ENCODE measurements around the gene RAB43.
"Not testable (repeated sequence)": the region's sequence is repeated elsewhere in the genome, so short reads cannot be mapped to it uniquely, and the experiment has no call there.

The RAB43 gene

DNA sequence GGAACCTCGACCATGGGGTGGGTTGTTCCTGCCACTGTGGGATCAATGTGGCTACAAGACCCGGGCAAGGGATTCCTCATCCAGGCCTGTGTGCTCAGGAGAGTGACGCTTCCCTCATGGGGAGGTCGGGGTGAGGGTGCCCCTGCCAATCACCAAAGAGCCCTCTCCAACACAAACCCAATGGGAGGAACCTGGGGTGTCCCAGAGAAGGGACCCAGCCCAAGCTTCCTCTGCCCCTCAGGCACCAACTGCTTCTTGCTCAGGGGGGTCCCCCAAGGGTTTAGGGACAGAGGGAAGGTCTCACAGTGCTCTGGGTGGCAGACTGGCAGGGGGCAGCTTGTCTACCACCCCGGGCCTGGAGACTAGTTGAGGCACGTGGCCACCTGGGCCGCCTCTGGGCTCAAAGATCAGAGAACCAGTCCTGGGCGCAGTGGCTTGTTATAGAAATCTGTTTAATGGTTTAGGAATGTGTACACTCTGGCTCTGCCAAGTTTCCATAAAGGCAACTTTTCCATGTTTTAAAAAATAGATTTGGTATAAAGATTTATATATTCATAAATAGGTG is 34.4 kb downstream of the RAB43 start:
- DNase-seq, result no peak

DNA sequence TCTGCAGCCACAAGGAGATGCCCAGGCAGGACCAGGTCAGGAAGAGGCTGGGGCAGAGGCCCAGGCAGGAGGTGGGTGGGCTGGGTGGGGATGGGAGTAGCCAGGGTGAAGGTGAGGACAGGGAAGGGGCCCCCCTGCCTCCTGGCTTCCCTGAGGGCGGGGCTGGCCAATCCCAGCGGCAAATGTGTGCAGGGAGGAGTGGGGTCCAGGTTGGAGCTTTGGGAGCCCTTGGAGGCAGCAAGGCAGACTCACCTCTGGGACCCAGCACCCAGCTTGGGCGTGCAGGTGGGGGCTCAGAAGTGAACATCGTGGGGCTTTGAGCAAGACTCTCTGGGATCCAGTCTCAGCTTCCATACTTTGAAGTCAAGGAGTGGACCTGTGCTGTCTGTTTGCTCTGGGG is 35.8 kb downstream of the RAB43 start:
- DNase-seq, result no peak

DNA sequence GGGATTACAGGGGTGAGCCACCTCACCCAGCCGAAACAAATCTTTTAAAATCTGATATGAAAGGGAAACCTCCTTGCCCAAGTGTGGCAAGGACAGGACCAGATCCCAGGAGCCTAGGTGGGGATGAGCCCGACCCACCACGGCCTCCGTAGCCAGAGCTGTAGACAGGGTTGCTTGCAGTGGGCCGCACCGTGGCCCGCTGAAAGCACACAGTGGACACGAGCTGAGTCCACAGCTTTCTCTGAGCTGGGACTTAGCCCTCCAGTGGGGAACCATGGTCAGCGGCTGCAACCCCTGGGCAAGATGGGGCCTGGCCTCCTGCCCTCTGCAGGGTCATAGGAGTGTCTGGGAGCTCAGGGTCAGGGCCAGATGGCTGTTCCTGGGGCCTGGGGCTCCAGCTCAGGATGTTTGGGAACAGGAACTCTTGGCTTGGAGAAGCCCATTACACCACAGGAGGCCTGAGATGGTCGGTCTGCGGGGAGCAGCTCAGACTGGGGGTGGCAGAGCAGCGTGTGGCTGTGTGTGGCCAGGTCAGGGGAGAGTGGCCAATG is 36.4 kb downstream of the RAB43 start:
- DNase-seq, result no peak

DNA sequence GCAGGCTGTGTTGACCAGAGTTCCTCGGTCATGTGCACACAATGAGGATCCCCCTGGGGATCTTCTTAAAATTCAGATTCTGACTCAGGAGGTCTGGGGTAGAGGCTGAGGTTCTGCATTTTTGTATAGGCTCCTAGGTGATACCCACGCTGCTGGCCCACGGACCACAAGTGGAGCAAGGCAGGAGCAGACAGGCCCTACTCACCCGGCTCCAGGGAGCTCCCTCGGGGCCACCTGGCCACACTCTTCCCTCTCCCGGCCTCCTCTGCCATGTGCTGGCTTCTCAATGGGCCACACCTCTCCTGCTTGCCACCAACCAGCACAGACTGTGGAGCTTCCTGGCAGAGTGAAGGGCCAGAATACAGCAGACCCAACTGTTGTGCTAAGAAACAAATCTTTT is 37.1 kb downstream of the RAB43 start:
- DNase-seq, result no peak

DNA sequence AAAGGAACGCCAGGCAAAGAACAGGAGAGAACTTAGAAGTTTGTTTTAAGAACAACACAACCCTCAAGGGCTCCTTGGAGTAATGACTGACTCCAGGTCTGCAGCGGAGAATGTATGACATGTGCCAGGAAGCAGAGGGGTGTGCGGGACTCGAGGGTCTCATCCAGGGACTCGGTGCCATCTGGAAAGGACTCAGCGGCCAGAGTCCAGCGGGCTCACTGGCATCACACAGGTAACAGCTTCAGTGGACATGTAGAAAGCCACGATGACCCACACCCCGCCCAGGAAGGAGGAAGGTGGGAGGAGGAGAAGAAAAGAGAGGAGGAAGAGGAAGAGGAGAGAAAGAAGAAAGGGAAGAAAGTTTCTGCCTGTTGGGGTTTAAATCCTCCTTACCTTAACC is 39.6 kb downstream of the RAB43 start:
- DNase-seq, result no peak

DNA sequence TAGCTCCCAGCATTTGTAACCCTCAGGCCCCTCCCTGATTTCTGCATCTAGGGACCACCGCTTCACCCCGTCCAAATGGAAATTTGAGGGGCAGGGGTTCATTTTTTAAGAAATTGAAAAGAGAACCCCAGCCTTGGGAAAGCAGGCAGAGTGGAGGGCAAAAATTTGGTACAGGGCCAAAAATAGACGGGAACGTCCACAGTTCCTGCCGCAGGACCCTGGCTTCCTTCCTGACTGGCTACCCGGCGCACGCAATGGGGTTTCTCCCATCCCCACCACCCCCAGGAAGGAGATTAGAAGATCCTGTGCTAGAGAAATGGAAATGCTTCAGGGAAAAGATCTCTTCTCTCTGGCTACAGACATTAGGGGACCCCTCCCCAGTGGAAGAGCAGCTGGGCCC is 40.1 kb downstream of the RAB43 start:
- no peak for DNase-seq

DNA sequence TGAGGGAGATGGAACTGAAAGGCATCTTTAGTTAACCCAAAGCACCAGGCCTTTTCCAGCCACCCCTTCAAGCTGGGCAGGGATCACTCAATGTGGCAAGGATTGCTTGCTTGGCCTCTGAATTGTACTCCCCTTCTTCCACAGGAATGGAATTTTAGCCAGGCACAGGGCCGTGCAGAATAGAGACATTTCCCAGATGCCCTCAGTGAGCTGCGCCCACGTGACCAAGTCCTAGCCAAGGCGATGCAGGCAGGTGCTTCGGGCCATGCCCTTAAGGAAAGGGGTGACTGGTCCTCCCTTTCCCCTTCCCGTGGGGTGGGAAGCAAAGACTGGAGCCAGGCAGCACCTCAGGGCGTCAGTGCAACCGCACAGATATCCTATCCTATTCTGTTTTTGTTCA is 43.1 kb downstream of the RAB43 start:
- no peak for DNase-seq

DNA sequence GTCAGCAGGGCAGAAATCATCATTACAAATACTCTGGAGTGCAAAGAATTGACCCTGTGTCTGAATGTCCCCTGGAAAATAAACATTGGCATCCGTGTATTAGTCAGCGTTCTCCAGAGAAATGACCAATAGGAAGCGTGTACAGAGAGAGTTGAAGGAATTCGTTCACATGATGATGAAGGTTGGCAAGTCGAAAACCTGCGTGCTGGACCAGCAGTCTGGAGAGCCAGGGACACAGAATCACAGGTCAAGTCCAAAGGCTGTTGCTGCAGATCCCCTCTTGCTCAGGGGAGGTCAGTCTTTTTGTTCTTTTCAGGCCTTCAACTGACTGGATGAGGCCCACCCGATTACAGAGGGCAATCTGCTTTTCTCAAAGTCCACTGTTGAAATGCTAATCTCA is 44.4 kb downstream of the RAB43 start:
- DNase-seq, result no peak

DNA sequence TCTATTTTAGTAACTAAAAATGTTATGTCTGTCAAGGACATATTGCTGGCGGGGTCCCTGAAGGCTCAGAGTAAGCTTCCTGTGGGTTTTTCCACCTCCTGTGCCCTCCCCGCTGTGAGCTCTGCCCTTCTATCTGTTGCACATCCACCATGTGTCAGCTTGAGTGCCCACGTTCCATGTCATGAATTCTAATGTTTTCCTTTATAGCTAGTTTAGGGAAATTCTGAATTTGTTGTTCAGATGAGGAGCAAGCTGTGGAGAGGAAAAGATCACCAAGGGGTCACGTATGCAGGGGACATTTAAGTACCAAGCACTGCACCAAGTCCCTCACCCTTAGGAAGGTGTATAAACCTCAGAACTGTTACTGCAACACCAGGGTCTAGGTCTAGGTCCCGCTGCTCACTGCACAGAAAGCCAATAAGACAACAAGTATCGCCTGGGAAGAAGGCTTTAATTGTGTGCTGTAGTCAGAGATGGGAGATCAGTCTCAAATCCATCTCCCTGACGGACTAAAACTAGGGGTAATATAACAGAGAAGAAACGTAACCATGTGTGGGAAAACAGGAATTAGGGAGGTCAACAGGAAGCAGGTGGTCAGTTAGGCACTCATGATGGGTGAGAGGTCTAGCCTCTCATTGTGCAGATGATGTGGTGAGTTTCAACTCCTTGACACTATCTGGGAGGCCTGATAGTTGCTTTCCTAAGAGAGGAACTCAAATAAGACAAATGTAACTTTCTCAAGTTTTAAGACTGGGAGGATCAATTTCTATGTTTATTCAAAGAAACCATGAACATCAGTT is 51.3 kb downstream of the RAB43 start:
- no peak for DNase-seq

DNA sequence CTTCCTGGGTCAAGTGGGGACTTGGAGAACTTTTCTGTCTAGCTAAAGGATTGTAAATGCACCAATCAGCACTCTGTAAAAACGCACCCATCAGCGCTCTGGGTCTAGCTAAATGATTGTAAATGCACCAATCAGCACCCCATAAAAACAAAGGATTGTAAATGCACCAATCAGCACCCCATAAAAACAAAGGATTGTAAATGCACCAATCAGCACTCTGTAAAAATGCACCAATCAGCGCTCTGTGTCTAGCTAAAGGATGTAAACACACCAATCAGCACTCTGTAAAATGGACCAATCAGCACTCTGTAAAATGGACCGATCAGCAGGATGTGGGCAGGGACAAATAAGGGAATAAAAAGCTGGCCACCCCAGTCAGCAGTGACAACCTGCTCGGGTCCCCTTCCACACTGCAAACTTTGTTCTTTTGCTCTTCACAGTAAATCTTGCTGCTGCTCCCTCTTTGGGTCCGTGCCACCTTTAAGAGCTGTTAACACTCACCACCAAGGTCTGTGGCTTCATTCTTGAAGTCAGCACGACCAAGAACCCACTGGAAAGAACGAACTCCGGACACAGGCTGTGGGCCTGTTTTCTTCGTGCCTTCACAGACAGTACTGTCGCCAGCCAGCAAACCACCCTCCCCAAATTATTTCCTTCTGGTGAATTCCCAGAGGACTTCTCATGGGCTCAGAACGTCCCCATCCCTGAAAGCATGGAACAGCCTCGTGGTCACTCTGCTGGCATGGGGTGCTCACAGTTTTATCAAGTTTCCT is 52.1 kb downstream of the RAB43 start:
- not testable (repeated sequence) for DNase-seq

DNA sequence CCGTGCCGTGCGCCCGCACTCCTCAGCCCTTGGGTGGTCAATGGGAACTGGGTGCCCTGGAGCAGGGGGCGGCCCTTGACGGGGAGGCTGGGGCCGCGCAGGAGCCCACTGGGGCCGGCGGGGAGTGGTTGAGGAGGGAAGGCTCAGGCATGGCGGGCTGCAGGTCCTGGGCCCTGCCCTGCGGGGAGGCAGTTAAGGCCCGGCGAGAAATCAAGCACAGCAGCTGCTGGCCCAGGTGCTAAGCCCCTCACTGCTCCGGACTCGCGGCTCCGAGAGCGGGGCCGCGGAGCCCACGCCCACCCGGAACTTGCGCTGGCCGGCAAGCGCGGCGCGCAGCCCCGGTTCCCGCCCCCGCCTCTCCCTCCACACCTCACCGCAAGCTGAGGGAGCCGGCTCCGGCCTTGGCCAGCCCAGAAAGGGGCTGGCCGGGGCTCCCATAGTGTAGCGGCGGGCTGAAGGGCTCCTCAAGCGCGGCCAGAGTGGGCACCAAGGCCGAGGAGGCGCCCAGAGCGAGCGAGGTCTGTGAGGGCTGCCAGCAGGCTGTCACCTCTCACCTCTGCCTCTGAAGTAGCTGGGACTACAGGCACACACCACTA is 53.2 kb downstream of the RAB43 start:
- no peak for DNase-seq

DNA sequence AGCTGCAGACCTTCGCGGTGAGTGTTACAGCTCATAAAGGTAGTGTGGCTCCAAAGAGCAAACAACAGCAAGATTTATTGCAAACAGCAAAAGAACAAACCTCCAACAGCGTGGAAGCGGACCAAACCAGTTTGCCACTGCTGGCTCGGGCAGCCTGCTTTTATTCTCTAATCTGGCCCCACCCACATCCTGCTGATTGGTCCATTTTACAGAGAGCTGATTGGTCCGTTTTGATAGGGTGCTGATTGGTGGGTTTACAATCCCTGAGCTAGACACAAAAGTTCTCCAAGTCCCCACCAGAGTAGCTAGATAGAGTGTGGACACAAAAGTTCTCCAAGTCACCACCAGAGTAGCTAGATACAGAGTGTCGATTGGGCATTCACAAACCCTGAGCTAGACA is 53.9 kb downstream of the RAB43 start:
- not testable (repeated sequence) for DNase-seq

DNA sequence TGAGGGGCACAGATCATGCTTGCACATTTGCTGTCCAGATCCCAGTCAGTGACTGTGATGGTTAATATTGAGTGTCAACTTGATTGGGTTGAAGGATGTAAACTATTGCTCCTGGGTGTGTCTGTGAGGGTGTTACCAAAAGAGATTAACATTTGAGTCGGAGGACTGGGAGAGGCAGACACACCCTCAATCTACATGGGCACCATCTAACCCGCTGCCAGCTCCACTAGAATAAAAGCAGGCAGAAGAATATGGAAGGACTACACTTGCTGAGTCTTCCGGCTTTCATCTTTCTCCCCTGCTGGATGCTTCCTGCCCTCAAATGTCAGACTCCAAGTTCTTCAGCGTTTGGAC is 55.9 kb downstream of the RAB43 start:
- no peak for DNase-seq

DNA sequence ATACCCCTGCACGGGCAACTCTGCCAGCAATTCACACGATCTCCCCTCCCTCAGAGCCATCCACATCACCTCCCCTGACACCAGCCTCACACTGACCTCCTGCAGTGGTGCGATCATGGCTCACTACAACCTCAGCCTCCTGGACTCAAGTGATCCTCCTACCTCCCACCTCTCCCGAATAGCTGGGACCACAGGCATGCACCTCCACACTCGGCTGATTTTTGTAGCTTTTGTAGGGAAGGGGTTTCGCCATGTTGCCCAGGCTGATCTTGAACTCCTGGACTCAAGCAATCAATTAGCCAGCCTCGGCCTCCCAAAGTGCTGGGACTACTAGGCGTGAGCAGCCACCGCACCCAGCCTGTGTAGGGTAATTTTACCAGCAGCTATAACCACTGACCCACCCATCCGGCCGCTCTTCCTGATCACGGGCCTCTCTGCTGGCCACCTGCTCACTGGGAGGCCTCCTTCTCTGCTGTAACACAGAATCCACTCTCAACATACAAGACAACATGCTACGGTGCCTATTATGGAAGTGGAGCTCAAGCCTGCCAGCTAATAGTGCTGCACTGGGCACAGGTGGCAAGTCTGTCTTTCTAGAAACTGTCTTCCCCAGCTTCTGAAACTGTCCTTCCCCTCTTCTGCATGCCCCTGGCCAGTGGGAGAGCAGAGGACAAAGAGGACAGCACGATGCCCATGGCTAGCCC is 56.4 kb downstream of the RAB43 start:
- DNase-seq, result no peak

DNA sequence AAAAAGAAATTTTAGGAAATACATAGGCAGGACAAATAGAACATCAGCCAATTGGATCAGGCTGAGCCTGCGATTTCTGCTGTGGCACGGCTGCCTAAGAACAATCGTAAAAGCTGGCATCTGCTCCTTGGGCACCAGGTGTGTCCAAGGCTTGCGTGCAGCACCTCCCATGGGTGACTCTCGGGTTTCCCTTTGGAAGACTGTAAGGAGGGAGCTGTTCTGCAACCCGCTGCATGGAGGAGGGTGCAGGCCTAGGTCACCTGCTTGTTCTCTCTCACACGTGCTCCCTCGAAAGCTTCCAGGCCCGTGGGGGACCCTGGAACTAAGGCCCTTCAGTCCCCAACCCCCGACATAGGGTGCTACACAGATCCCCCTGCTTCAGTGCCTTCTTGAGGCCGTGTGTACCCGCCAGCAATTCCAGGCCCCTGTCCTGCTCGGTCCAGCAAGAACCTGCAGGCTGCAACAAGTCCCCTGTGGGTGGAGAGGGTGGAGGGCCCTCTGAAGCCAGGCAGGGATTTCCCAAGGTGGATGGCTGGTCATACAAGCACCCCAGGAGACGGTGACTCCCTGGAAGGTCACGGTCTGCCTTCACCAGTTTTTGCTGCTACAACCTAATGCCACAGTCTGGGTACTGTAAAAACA is 57.6 kb downstream of the RAB43 start:
- no peak for DNase-seq

DNA sequence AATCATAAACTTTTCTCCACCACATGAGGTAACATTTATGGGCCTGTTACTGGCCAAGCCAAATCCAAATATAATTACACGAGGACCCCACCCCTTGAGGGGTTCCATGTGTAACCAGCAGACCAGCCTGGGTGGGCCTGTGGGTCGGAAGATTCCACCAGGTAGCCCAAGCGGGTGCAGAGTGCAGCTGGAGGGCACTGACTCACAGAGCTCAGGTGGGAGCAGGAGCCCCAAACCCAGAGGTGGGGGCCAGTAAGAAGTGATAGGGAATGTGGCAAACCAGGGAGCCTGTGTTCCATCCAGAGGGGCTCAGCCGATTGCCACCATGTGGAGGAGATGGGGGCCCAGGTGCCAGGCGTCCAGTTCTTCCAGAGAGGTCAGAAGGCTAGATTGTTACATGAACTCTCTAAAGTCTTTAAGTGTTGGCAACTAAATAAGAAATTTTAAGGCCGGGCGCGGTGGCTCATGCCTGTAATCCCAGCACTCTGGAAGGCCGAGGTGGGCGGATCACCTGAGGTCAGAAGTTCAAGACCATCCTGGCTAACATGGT is 58.4 kb downstream of the RAB43 start:
- DNase-seq, result no peak

DNA sequence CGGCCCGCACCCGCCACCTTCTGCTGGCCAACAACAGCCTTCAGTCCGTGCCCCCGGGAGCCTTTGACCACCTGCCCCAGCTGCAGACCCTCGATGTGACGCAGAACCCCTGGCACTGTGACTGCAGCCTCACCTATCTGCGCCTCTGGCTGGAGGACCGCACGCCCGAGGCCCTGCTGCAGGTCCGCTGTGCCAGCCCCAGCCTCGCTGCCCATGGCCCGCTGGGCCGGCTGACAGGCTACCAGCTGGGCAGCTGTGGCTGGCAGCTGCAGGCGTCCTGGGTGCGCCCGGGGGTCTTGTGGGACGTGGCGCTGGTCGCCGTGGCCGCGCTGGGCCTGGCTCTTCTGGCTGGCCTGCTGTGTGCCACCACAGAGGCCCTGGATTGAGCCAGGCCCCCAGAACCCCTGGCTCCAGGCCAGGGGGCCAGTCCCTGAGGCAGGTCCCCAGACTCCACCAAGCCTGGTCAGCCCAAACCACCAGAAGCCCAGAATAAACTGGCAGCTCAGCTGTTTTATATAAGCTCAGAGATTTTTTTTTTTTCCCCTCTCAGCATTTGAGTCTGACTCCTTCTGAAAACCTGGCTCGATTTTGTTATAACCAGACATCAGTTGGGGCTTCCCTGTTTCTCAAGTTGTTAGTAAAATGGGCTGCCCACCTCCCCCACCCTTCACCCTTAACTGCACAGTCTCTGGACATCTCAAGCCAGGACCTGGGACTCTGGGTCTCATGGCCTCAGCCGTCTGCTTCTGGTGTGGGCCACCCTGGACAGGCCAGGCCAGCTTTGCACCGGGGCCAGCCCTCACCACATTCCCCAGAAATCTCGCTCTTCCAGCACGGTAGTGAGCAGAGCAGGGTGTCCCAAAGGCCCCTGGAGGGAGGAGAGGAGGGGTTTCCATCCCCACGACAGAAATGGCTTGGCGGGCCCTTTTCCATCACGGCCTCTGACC is 59.4 kb downstream of the RAB43 start:
- no peak for DNase-seq

DNA sequence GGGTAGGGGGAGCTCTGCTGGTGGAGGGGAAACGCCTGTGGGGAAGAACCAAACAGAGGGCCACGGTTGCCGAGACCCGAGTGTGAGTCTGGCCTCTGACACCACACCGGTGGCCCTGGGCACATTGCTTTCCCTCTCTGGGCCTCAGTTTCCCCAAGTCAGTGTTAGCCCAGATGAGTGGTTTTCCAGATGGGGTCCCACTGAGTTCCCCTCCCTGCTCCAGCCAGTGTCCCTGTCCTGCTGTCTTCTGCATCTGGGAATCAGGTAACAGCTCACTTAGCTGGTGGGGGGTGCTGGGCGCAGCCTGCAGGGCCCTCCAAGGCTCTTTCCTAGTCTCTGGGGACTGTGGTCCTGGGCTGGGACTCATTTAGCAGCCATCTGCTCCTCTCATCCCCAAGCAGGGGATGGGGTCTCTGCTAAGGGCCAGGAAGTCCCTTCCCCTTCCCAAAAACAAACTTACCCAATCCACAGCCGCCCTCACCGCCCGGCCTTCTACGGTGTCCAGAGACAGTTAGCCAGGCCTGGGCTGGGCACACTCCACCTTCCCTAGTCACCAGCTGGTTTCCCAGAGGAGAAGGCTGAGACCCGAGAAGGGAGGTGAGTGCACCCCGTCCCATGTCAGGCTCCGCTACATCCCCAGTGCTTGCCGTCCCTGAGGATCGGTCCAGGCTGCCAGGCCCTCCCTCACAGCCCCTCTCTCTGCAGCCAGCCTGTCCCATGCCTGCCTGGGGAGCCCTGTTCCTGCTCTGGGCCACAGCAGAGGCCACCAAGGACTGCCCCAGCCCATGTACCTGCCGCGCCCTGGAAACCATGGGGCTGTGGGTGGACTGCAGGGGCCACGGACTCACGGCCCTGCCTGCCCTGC is 60.3 kb downstream of the RAB43 start:
- no peak for DNase-seq

DNA sequence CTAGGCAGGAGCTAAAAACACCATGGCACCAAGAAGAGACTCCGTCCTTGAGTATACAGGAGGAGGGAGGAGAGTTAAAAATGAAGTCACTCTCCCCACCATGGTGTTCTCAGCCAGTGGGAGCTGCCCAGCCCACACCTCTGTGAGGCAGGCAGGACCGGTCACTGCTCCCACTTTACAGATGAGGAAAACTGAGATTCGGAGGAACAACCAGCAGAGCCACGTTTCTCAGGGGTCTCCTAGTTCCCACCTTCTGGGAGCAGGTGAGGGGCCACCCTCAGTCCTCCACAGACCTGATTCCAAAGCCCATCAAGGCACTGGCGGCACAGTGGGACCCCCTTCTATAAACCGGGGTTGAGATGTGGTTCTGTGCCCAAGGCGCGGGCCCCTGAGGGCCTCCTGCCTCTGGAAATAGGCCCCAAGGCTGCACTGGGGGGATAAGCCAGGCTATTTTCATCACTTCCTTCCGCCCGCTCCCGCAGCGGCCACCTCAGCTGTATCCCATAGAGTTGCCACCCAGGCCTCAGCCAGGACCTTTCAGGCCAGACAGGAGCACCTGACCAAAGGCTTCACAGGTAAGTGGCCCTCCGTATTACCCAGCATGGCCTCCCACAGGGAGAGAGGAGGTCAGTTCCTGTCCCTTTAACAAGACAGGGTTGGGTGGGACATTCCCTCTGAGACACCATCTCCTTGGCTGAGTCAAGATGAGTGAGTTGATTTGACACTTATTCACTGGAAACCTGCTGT is 61.2 kb downstream of the RAB43 start, which contains the start of gene GP9:
TSS of gene GP9 (plus strand) at position 504 of the 747 bp plus-strand sequence. CDS start 961 bp downstream, outside the sequence.
- no peak for DNase-seq
